ENCODE data around the gene ZNF365. TPM values are rescaled to one million over a fixed set of nuclear protein-coding genes. Genes with fewer than 3 reads are reported as not detected.

The ZNF365 gene
- total RNA-seq, 1 experiment from 2014 or later: 0.59 TPM

GRCh38 chr10:62390497-62391176 is 16.5 kb downstream of the ZNF365 start:
- H3K9me3 Mint-ChIP-seq: peaks cover 9% of the 10 kb centered on the region; the same call in 1 of the 2 replicates
- H3K36me3 Mint-ChIP-seq: no peaks in the 10 kb centered on the region
- DNase-seq (ENCODE audit: low spot score) (no peak), ATAC-seq (no peak)
- no peak overlapping the region for H3K27ac Mint-ChIP-seq
- TF ChIP-seq ATF6 (CRISPR knock-in tag; IDR thresholded peaks at IDR 0.05) (no peak), CBFB (CRISPR knock-in tag; IDR thresholded peaks at IDR 0.05; ENCODE audit: low read depth) (no peak), ZMAT4 (CRISPR knock-in tag; IDR thresholded peaks at IDR 0.05) (no peak), ZNF423 (CRISPR knock-in tag; IDR thresholded peaks at IDR 0.05) (no peak), FOXJ3 (CRISPR knock-in tag; IDR thresholded peaks at IDR 0.05; ENCODE audit: borderline replicate concordance) (no peak), MLX (CRISPR knock-in tag; IDR thresholded peaks at IDR 0.05) (no peak), CREM (CRISPR knock-in tag; IDR thresholded peaks at IDR 0.05) (no peak), JAZF1 (CRISPR knock-in tag; IDR thresholded peaks at IDR 0.05) (no peak), MYBL2 (CRISPR knock-in tag; IDR thresholded peaks at IDR 0.05) (no peak), OVOL2 (CRISPR knock-in tag; IDR thresholded peaks at IDR 0.05; ENCODE audit: borderline replicate concordance) (no peak), E2F1 (CRISPR knock-in tag; IDR thresholded peaks at IDR 0.05) (no peak), ELF4 (CRISPR knock-in tag; IDR thresholded peaks at IDR 0.05; ENCODE audit: low read depth) (no peak), ZNF281 (CRISPR knock-in tag; IDR thresholded peaks at IDR 0.05) (no peak), NFYB (CRISPR knock-in tag; conservative IDR thresholded peaks at IDR 0.05; ENCODE audit: low read depth) (no peak), ATF3 (CRISPR knock-in tag; conservative IDR thresholded peaks at IDR 0.05) (no peak)
- no peak overlapping the region for H3K4me3 Mint-ChIP-seq
- ChIA-PET POLR2A (no interaction called here), CTCF (no interaction called here)
- peaks cover 23% of the 10 kb centered on the region for H3K4me1 Mint-ChIP-seq
- no peaks in the 10 kb centered on the region for H3K27me3 Mint-ChIP-seq (ENCODE audit: low read depth)

GRCh38 chr10:62393237-62393636 is 19.1 kb downstream of the ZNF365 start:
- Mint-ChIP-seq H3K4me3 (no peak overlapping the region), H3K4me1 (peaks cover 8% of the 10 kb centered on the region; the same call in 1 of the 2 replicates), H3K27ac (no peak overlapping the region), H3K27me3 (ENCODE audit: low read depth) (no peaks in the 10 kb centered on the region), H3K9me3 (peaks cover 9% of the 10 kb centered on the region; the same call in 1 of the 2 replicates), H3K36me3 (no peaks in the 10 kb centered on the region)
- no peak for TF ChIP-seq AFF4 (CRISPR knock-in tag; IDR thresholded peaks at IDR 0.05; ENCODE audit: borderline replicate concordance)
- no peak for TF ChIP-seq CBFB (CRISPR knock-in tag; IDR thresholded peaks at IDR 0.05; ENCODE audit: low read depth)
- no peak for TF ChIP-seq NR3C1 (CRISPR knock-in tag; conservative IDR thresholded peaks at IDR 0.05; ENCODE audit: low read depth)
- TF ChIP-seq ZNF121 (CRISPR knock-in tag; IDR thresholded peaks at IDR 0.05): no peak
- TF ChIP-seq CDX4 (CRISPR knock-in tag; IDR thresholded peaks at IDR 0.05; ENCODE audit: borderline replicate concordance): no peak
- TF ChIP-seq ZNF416 (CRISPR knock-in tag; IDR thresholded peaks at IDR 0.05): no peak
- no peak for TF ChIP-seq MAX (CRISPR knock-in tag; IDR thresholded peaks at IDR 0.05)
- TF ChIP-seq TCF7 (CRISPR knock-in tag; IDR thresholded peaks at IDR 0.05; ENCODE audit: low read depth): no peak
- ChIA-PET POLR2A (no interaction called here), CTCF (no interaction called here)
- ATAC-seq: no peak
- DNase-seq (ENCODE audit: low spot score): no peak

All from WTC11 (cell line).